HG02763 (cell line): Measurements from ENCODE around the gene KDR.

Experiments used
- ATAC-seq: cut with Tn5 transposase; IDR thresholded peaks from one replicate; pipeline ENCODE4 v1.9.1; 2021; ENCODE audit warnings: mild to moderate bottlenecking, moderate library complexity; ENCODE audit not compliant: unreplicated experiment

Gene KDR

GRCh38 chr4:55031158-55031557 is 94.2 kb downstream of the KDR start:
- ATAC-seq: no peak

GRCh38 chr4:55030589-55030988 is 94.8 kb downstream of the KDR start:
- ATAC-seq: no peak

GRCh38 chr4:55029821-55030503 is 95.4 kb downstream of the KDR start:
- no peak for ATAC-seq

GRCh38 chr4:55029321-55029720 is 96.1 kb downstream of the KDR start:
- ATAC-seq: no peak
